Panc1 (cell line): Measurements from ENCODE around the gene MFSD6. TPM values are rescaled to one million over a fixed set of nuclear protein-coding genes. Genes with fewer than 3 reads are reported as not detected.

ENCODE experiments used
- ATAC-seq: fragments of 200-7000 bp; cut with Tn5 transposase; 2 replicates; pipeline ENCODE4 v1.9.1; 2020; ENCODE audit warnings: mild to moderate bottlenecking, moderate library complexity
- BruUV-seq: library from RNA; stranded (reverse); fragments of 400-500 nt; replicated peaks from 2 replicates; lab custom pipeline; 2021; lab: Mats Ljungman, UMichigan
- CTCF ChIA-PET: fragments of 300-600 bp; sonication (Branson Sonifier 250); formaldehyde crosslinking; loops from one replicate; lab custom pipeline; 2022; ENCODE audit warnings: antibody characterized with exemption; lab: Charles Lee
- POLR2A ChIA-PET: fragments of 300-600 bp; sonication (Branson Sonifier 250); formaldehyde crosslinking; loops from one replicate; lab custom pipeline; 2022; ENCODE audit warnings: antibody characterized with exemption; lab: Charles Lee
- DNase-seq: peaks from one replicate; pipeline ENCODE4 v3.0.0-alpha.2; 2010; ENCODE audit warnings: low read depth, low spot score
- H3K27ac ChIP-seq: 2 replicates; pipeline ENCODE4 v1.5.1; 2011; ENCODE audit warnings: mild to moderate bottlenecking, low read length, inconsistent platforms
- H3K27me3 ChIP-seq: fragments of 200-500 bp; sonication (Bioruptor generic); 2 replicates; pipeline ENCODE4 v1.6.0; 2014; ENCODE audit warnings: low read length, inconsistent platforms; ENCODE audit not compliant: control insufficient read depth, insufficient read depth
- H3K36me3 ChIP-seq: fragments of 200-500 bp; sonication (Bioruptor generic); 2 replicates; pipeline ENCODE4 v1.5.1; 2014; ENCODE audit warnings: inconsistent platforms, mild to moderate bottlenecking, low read length, moderate library complexity; ENCODE audit not compliant: control insufficient read depth, insufficient read depth
- H3K4me1 ChIP-seq: 2 replicates; pipeline ENCODE4 v1.5.1; 2011; ENCODE audit warnings: inconsistent platforms, mild to moderate bottlenecking, low read length, moderate library complexity; ENCODE audit not compliant: control insufficient read depth, insufficient read depth
- H3K4me3 ChIP-seq, 2 experiments: 2 replicates each; pipeline ENCODE4 v1.5.1; 2011 to 2012; ENCODE audit warnings: low read depth in 2 of 2, low read length in 2 of 2, mild to moderate bottlenecking in 2 of 2, inconsistent platforms in 1 of 2, moderate library complexity in 1 of 2
- H3K9me3 ChIP-seq: fragments of 200-500 bp; sonication (Bioruptor generic); 2 replicates; pipeline ENCODE4 v1.5.1; 2014; ENCODE audit warnings: low read depth, mild to moderate bottlenecking, inconsistent platforms, low read length, moderate library complexity; ENCODE audit not compliant: control insufficient read depth, insufficient read depth
- POLR2AphosphoS5 ChIP-seq: IDR thresholded peaks from 2 replicates; pipeline ENCODE4 v1.6.1; 2012; ENCODE audit warnings: mild to moderate bottlenecking, low read depth, low read length, moderate library complexity
- SIN3A ChIP-seq: IDR thresholded peaks from 2 replicates; pipeline ENCODE4 v1.6.1; 2012; ENCODE audit warnings: low read depth, mild to moderate bottlenecking, low read length, moderate library complexity, borderline replicate concordance; ENCODE audit not compliant: insufficient read depth
- TCF7L2 ChIP-seq: IDR thresholded peaks from 2 replicates; pipeline ENCODE4 v1.6.1; 2011; ENCODE audit warnings: mild to moderate bottlenecking, low read depth, low read length, inconsistent platforms
- in situ Hi-C: cut with HindIII; loops from 2 replicates; pipeline ENCODE4 v1.10.0; 2016; ENCODE audit warnings: low sequenced_read_pairs, low pct_unique_long_range_greater_than_20kb
- intact Hi-C: fragments of 100-400 bp; cut with micrococcal nuclease; formaldehyde crosslinking; loops from one replicate; pipeline ENCODE4 v1.10.0; 2022; ENCODE audit not compliant: unreplicated experiment
- total RNA-seq: library from RNA; stranded (reverse); gene quantifications from one replicate; pipeline ENCODE4 v1.2.1, GENCODE V29; 2021; ENCODE audit not compliant: unreplicated experiment
- TF ChIP-seq, protein P1 (sequence below): fragments of 450-650 bp; IDR thresholded peaks from 2 replicates; pipeline ENCODE4 v1.5.1; 2017; ENCODE audit warnings: mild to moderate bottlenecking
- TF ChIP-seq, protein P2 (sequence below), 2 experiments: IDR thresholded peaks; 2 replicates each; pipeline ENCODE4 v1.6.1; 2011 to 2012; ENCODE audit warnings: low read depth in 2 of 2, control low read depth in 1 of 2, low read length in 1 of 2, mild to moderate bottlenecking in 1 of 2, moderate library complexity in 1 of 2; ENCODE audit not compliant: insufficient read depth in 1 of 2

The MFSD6 gene
- total RNA-seq, 1 experiment from 2014 or later = 10.4 TPM

DNA sequence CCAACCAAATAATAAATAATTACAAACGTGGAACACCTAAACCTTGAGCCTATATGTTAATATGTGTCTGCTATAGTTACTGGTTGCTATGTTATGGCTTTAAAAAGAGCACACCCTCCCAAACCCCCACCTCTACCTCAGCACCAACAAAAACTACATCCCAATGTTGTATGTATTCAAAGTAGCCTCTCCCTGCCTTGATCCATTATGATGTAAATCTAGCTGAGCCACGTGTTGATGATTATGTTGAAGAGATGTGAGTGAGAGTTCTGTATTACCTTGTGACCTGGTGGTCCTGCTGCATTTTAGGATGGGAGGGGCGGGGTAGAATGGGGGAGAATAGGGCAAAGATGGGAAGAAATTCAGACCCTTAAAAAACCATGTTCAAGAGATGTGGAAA, 4.8 kb downstream of the MFSD6 start:
- CTCF ChIA-PET = no interaction called here
- no peak for ATAC-seq
- no peaks in the 10 kb centered on the region for H3K36me3 ChIP-seq

DNA sequence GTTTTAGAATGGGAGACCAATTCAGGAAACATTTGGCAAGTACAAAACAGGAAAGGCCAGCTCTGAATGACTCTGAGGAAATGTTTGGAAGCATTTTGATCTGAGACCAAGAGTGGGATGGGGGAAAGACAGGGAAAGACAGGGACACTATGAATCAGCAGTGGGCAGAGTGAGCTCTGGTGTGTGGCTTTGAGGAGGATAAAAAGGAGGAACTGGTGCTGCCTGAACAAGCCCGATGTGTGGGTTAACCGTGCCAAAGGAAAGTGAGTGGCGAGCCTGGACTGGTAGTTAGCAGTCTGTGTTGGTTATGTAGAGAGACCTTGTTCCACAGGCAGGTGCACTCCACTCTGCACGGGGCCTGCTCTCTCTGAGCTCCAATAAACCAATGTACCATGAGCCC, 5.3 kb downstream of the MFSD6 start:
- ChIA-PET CTCF (no interaction called here), POLR2A (no interaction called here)
- no TSS peak for BruUV-seq
- no peak overlapping the region for H3K4me3 ChIP-seq
- H3K27ac ChIP-seq = no peak overlapping the region
- TF ChIP-seq POLR2AphosphoS5 (no peak), TCF7L2 (no peak), SIN3A (no peak)
- TF ChIP-seq, protein P1, sequence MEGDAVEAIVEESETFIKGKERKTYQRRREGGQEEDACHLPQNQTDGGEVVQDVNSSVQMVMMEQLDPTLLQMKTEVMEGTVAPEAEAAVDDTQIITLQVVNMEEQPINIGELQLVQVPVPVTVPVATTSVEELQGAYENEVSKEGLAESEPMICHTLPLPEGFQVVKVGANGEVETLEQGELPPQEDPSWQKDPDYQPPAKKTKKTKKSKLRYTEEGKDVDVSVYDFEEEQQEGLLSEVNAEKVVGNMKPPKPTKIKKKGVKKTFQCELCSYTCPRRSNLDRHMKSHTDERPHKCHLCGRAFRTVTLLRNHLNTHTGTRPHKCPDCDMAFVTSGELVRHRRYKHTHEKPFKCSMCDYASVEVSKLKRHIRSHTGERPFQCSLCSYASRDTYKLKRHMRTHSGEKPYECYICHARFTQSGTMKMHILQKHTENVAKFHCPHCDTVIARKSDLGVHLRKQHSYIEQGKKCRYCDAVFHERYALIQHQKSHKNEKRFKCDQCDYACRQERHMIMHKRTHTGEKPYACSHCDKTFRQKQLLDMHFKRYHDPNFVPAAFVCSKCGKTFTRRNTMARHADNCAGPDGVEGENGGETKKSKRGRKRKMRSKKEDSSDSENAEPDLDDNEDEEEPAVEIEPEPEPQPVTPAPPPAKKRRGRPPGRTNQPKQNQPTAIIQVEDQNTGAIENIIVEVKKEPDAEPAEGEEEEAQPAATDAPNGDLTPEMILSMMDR = no peak
- TF ChIP-seq, protein P2, sequence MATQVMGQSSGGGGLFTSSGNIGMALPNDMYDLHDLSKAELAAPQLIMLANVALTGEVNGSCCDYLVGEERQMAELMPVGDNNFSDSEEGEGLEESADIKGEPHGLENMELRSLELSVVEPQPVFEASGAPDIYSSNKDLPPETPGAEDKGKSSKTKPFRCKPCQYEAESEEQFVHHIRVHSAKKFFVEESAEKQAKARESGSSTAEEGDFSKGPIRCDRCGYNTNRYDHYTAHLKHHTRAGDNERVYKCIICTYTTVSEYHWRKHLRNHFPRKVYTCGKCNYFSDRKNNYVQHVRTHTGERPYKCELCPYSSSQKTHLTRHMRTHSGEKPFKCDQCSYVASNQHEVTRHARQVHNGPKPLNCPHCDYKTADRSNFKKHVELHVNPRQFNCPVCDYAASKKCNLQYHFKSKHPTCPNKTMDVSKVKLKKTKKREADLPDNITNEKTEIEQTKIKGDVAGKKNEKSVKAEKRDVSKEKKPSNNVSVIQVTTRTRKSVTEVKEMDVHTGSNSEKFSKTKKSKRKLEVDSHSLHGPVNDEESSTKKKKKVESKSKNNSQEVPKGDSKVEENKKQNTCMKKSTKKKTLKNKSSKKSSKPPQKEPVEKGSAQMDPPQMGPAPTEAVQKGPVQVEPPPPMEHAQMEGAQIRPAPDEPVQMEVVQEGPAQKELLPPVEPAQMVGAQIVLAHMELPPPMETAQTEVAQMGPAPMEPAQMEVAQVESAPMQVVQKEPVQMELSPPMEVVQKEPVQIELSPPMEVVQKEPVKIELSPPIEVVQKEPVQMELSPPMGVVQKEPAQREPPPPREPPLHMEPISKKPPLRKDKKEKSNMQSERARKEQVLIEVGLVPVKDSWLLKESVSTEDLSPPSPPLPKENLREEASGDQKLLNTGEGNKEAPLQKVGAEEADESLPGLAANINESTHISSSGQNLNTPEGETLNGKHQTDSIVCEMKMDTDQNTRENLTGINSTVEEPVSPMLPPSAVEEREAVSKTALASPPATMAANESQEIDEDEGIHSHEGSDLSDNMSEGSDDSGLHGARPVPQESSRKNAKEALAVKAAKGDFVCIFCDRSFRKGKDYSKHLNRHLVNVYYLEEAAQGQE (IDR thresholded peaks at IDR 0.05; ENCODE audit: insufficient read depth in 1 of 2, low read depth in 2 of 2, low read length in 1 of 2) = no peak
- peaks cover 3% of the 10 kb centered on the region; the same call in 1 of the 2 replicates for H3K4me1 ChIP-seq
- no peaks in the 10 kb centered on the region for H3K36me3 ChIP-seq
- no peak for DNase-seq
- intact Hi-C loops = no loop called here
- no peaks in the 10 kb centered on the region for H3K9me3 ChIP-seq
- H3K27me3 ChIP-seq = peaks cover 9% of the 10 kb centered on the region
- ATAC-seq = no peak
- in situ Hi-C loops = no loop called here

More for the DNA sequence above, 4.8 kb downstream of the MFSD6 start:
- intact Hi-C loops = no loop called here
- H3K4me1 ChIP-seq = peaks cover 3% of the 10 kb centered on the region; the same call in 1 of the 2 replicates
- POLR2A ChIA-PET = no interaction called here
- in situ Hi-C loops = no loop called here
- H3K9me3 ChIP-seq = no peaks in the 10 kb centered on the region
- TF ChIP-seq TCF7L2 (no peak), SIN3A (no peak), POLR2AphosphoS5 (no peak)
- TF ChIP-seq, protein P1 = no peak
- TF ChIP-seq, protein P2 (IDR thresholded peaks at IDR 0.05; ENCODE audit: insufficient read depth in 1 of 2, low read depth in 2 of 2, low read length in 1 of 2) = no peak
- no peak overlapping the region for H3K4me3 ChIP-seq
- TSS peak; percentile 45 for BruUV-seq
- peaks cover 9% of the 10 kb centered on the region for H3K27me3 ChIP-seq
- H3K27ac ChIP-seq = no peak overlapping the region
- no peak for DNase-seq
